Vagina (tissue), 2 donors: ENCODE results near the gene GRAMD2A.

Experiments used
- POLR2A ChIP-seq, 2 donors: fragments of 450-650 bp; IDR thresholded peaks; one replicate each; pipeline ENCODE4 v1.6.1; 2017; ENCODE audit warnings: antibody characterized with exemption in 2 of 2, mild to moderate bottlenecking in 2 of 2, moderate library complexity in 2 of 2
- POLR2AphosphoS5 ChIP-seq, 2 donors: sonication (generic); formaldehyde crosslinking; IDR thresholded peaks; one replicate each; pipeline ENCODE4 v1.9.0; 2017; ENCODE audit warnings: antibody characterized with exemption in 2 of 2, mild to moderate bottlenecking in 2 of 2, low read depth in 1 of 2; ENCODE audit not compliant: insufficient read depth in 1 of 2
- TF ChIP-seq, protein P1 (sequence below), 3 experiments: fragments of 450-650 bp in 2 of 3; fragments of 200-600 bp in 1 of 3; sonication (generic) in 1 of 3; IDR thresholded peaks; one replicate each; pipeline ENCODE4 v1.5.1; 2017 to 2019; ENCODE audit warnings: antibody characterized with exemption in 3 of 3, mild to moderate bottlenecking in 2 of 3, moderate library complexity in 2 of 3

DNA sequence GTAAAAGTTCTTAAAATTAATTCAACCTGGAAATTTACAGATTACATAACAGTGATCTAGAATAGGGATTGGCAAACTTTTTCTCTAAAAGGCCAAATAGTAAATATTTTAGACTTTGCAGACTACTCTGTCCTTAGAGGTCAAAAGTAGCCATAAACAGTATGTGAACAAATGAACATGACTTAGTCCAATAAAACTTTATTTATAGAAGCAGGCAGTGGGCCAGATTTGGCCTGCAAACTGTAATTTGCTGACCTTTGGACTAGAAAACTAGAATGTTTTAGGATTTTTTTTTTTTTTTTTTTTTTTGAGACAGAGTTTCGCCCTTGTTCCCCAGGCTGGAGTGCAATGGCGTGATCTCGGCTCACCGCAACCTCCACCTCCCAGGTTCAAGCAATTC, 67.3 kb downstream of the GRAMD2A start:
- TF ChIP-seq POLR2AphosphoS5 (IDR thresholded peaks at IDR 0.05; ENCODE audit: insufficient read depth in 1 of 2, low read depth in 1 of 2), result no peak
- TF ChIP-seq, protein P1, sequence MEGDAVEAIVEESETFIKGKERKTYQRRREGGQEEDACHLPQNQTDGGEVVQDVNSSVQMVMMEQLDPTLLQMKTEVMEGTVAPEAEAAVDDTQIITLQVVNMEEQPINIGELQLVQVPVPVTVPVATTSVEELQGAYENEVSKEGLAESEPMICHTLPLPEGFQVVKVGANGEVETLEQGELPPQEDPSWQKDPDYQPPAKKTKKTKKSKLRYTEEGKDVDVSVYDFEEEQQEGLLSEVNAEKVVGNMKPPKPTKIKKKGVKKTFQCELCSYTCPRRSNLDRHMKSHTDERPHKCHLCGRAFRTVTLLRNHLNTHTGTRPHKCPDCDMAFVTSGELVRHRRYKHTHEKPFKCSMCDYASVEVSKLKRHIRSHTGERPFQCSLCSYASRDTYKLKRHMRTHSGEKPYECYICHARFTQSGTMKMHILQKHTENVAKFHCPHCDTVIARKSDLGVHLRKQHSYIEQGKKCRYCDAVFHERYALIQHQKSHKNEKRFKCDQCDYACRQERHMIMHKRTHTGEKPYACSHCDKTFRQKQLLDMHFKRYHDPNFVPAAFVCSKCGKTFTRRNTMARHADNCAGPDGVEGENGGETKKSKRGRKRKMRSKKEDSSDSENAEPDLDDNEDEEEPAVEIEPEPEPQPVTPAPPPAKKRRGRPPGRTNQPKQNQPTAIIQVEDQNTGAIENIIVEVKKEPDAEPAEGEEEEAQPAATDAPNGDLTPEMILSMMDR (IDR thresholded peaks at IDR 0.05), result no peak
- no peak for TF ChIP-seq POLR2A (IDR thresholded peaks at IDR 0.05)
